H1 (cell line): ENCODE measurements around the gene SMIM20. TPM values are rescaled to one million over a fixed set of nuclear protein-coding genes. Genes with fewer than 3 reads are reported as not detected.

ENCODE experiments used
- CTCF ChIA-PET: fragments of 300-600 bp; sonication (Branson Sonifier 250); formaldehyde crosslinking; loops from one replicate; lab custom pipeline; 2021; ENCODE audit not compliant: partially characterized antibody; lab: Charles Lee
- POLR2A ChIA-PET: fragments of 300-600 bp; sonication (Branson Sonifier 250); formaldehyde crosslinking; loops from one replicate; lab custom pipeline; 2021; ENCODE audit warnings: inconsistent platforms; ENCODE audit not compliant: partially characterized antibody; lab: Charles Lee
- DNase-seq, 2 experiments: peaks; one replicate each; pipeline versions ENCODE4 v3.0.0 to v3.0.0-alpha.2; 2010 to 2022; ENCODE audit warnings: low spot score in 2 of 2, low read depth in 1 of 2, mixed read lengths in 1 of 2
- FAIRE-seq: peaks from 2 replicates; lab custom pipeline; 2011; peaks lifted over from hg19 to GRCh38; lab: Jason Lieb, UNC
- H2AFZ ChIP-seq: 2 replicates; pipeline ENCODE4 v1.8.1; 2012; ENCODE audit warnings: low read length, inconsistent platforms
- H2AK5ac ChIP-seq: 2 replicates; pipeline ENCODE4 v1.6.1; 2013; ENCODE audit warnings: low read depth, low read length
- H2BK120ac ChIP-seq: replicated peaks from 2 replicates; pipeline ENCODE3; 2013; ENCODE audit warnings: low read depth, low read length, inconsistent platforms
- H2BK12ac ChIP-seq: 2 replicates; pipeline ENCODE4 v1.6.1; 2013; ENCODE audit warnings: low read depth, low read length
- H2BK15ac ChIP-seq: 2 replicates; pipeline ENCODE4 v1.6.1; 2013; ENCODE audit warnings: low read length
- H2BK20ac ChIP-seq: 2 replicates; pipeline ENCODE4 v1.6.1; 2013; ENCODE audit warnings: low read length
- H2BK5ac ChIP-seq: 2 replicates; pipeline ENCODE4 v1.6.1; 2013; ENCODE audit warnings: low read depth, low read length
- H3K14ac ChIP-seq: 2 replicates; pipeline ENCODE4 v1.6.1; 2013; ENCODE audit warnings: inconsistent platforms; ENCODE audit not compliant: insufficient read length
- H3K18ac ChIP-seq: 2 replicates; pipeline ENCODE4 v1.6.1; 2013; ENCODE audit warnings: low read length; ENCODE audit errors: extremely low read depth
- H3K23ac ChIP-seq: 2 replicates; pipeline ENCODE4 v1.6.1; 2013; ENCODE audit warnings: inconsistent platforms; ENCODE audit not compliant: insufficient read length
- H3K23me2 ChIP-seq: 2 replicates; pipeline ENCODE4 v1.6.1; 2013; ENCODE audit warnings: low read depth, low read length
- H3K27ac ChIP-seq: 2 replicates; pipeline ENCODE4 v1.6.1; 2011; ENCODE audit warnings: low read depth, low read length, inconsistent platforms
- H3K27me3 ChIP-seq, 4 experiments: replicated peaks in 1 of 4; 1 replicate in 1 of 4; 2 replicates in 3 of 4; pipeline versions ENCODE4 v1.6.1 to v1.8.1; 2011 to 2013; ENCODE audit warnings: low read length in 3 of 4, mild to moderate bottlenecking in 3 of 4, inconsistent platforms in 2 of 4, mixed read lengths in 2 of 4, moderate library complexity in 1 of 4; ENCODE audit not compliant: control insufficient read depth in 3 of 4, insufficient read depth in 3 of 4; ENCODE audit errors: extremely low read depth in 1 of 4
- H3K36me3 ChIP-seq, 4 experiments: 2 replicates each; pipeline versions ENCODE4 v1.6.1 to v1.8.1; 2011 to 2013; ENCODE audit warnings: mild to moderate bottlenecking in 4 of 4, low read length in 3 of 4, moderate library complexity in 2 of 4, control low read depth in 1 of 4, inconsistent platforms in 1 of 4; ENCODE audit not compliant: insufficient read depth in 4 of 4, control insufficient read depth in 2 of 4
- H3K4ac ChIP-seq: replicated peaks from 2 replicates; pipeline ENCODE3; 2013; ENCODE audit warnings: low read length, low read depth, mixed read lengths, inconsistent platforms; ENCODE audit not compliant: insufficient read length
- H3K4me1 ChIP-seq, 4 experiments: replicated peaks in 1 of 4; 1 replicate in 1 of 4; 2 replicates in 3 of 4; pipeline versions ENCODE4 v1.6.1 to v1.8.1; 2011 to 2013; ENCODE audit warnings: low read length in 3 of 4, inconsistent platforms in 2 of 4, mixed read lengths in 1 of 4; ENCODE audit not compliant: insufficient read depth in 4 of 4, control insufficient read depth in 3 of 4
- H3K4me2 ChIP-seq, 2 experiments: 2 replicates each; pipeline versions ENCODE4 v1.6.1 to v1.8.1; 2011 to 2013; ENCODE audit warnings: low read depth in 2 of 2, low read length in 2 of 2, control low read depth in 1 of 2, inconsistent platforms in 1 of 2, mild to moderate bottlenecking in 1 of 2; ENCODE audit not compliant: insufficient read depth in 1 of 2
- H3K4me3 ChIP-seq, 4 experiments: fragments of 200-600, 300-600 bp in 1 of 4; sonication (generic), shearing (Covaris generic), sonication (Bioruptor Twin) in 1 of 4; 2 replicates each; pipeline versions ENCODE4 v1.5.1 to v1.8.1; 2011 to 2016; ENCODE audit warnings: low read length in 4 of 4, low read depth in 3 of 4, control low read depth in 2 of 4, inconsistent platforms in 2 of 4, mild to moderate bottlenecking in 2 of 4, mixed read lengths in 1 of 4, moderate library complexity in 1 of 4; ENCODE audit not compliant: insufficient read depth in 2 of 4; ENCODE audit errors: extremely low read depth in 1 of 4
- H3K56ac ChIP-seq: replicated peaks from 2 replicates; pipeline ENCODE3; 2013; ENCODE audit warnings: low read depth, mild to moderate bottlenecking, mixed read lengths, low read length, inconsistent platforms; ENCODE audit not compliant: insufficient read length
- H3K79me1 ChIP-seq: 2 replicates; pipeline ENCODE4 v1.6.1; 2013; ENCODE audit warnings: low read depth, low read length, control low read depth
- H3K79me2 ChIP-seq, 2 experiments: 2 replicates each; pipeline versions ENCODE4 v1.6.1 to v1.8.1; 2012 to 2013; ENCODE audit warnings: low read length in 2 of 2, mild to moderate bottlenecking in 2 of 2, inconsistent platforms in 1 of 2; ENCODE audit not compliant: insufficient read depth in 2 of 2, control insufficient read depth in 1 of 2
- H3K9ac ChIP-seq, 4 experiments: replicated peaks in 1 of 4; 1 replicate in 1 of 4; 2 replicates in 3 of 4; pipeline versions ENCODE4 v1.6.1 to v1.8.1; 2011 to 2013; ENCODE audit warnings: low read depth in 3 of 4, low read length in 3 of 4, control low read depth in 2 of 4, mild to moderate bottlenecking in 2 of 4, moderate library complexity in 2 of 4, inconsistent platforms in 1 of 4; ENCODE audit errors: extremely low read depth in 1 of 4
- H3K9me3 ChIP-seq, 2 experiments: 2 replicates each; pipeline versions ENCODE4 v1.6.1 to v1.8.1; 2012 to 2013; ENCODE audit warnings: mild to moderate bottlenecking in 2 of 2, moderate library complexity in 2 of 2, control low read depth in 1 of 2, inconsistent platforms in 1 of 2, low read depth in 1 of 2, low read length in 1 of 2, mixed read lengths in 1 of 2; ENCODE audit not compliant: insufficient read depth in 2 of 2
- H4K20me1 ChIP-seq, 2 experiments: replicated peaks in 1 of 2; 2 replicates each; pipeline versions ENCODE3 to v1.8.1; 2011 to 2013; ENCODE audit warnings: inconsistent platforms in 2 of 2, low read length in 2 of 2, mild to moderate bottlenecking in 1 of 2; ENCODE audit not compliant: insufficient read depth in 2 of 2, control insufficient read depth in 1 of 2
- H4K5ac ChIP-seq: 2 replicates; pipeline ENCODE4 v1.6.1; 2013; ENCODE audit warnings: low read length, low read depth, mixed read lengths, inconsistent platforms; ENCODE audit not compliant: insufficient read length
- H4K8ac ChIP-seq: 2 replicates; pipeline ENCODE4 v1.8.0; 2013; ENCODE audit warnings: mild to moderate bottlenecking, moderate library complexity, low read length, inconsistent platforms; ENCODE audit not compliant: insufficient read depth; ENCODE audit errors: extremely low read depth
- H4K91ac ChIP-seq: replicated peaks from 2 replicates; pipeline ENCODE3; 2013; ENCODE audit warnings: low read length, mixed read lengths, inconsistent platforms; ENCODE audit not compliant: insufficient read length
- BRCA1 ChIP-seq: IDR thresholded peaks from 2 replicates; pipeline ENCODE4 v1.6.1; 2012; ENCODE audit warnings: low read depth, low read length, improper control_type of control experiment
- CEBPB ChIP-seq: IDR thresholded peaks from 2 replicates; pipeline ENCODE4 v1.6.1; 2012; ENCODE audit warnings: low read depth, low read length
- JUN ChIP-seq: IDR thresholded peaks from 2 replicates; pipeline ENCODE4 v1.6.1; 2011; ENCODE audit warnings: low read depth, mild to moderate bottlenecking, improper control_type of control experiment, low read length
- POU5F1 ChIP-seq: IDR thresholded peaks from 2 replicates; pipeline ENCODE4 v1.6.1; 2011; ENCODE audit warnings: low read depth, mild to moderate bottlenecking, low read length, moderate library complexity
- SIRT6 ChIP-seq: IDR thresholded peaks from one replicate; pipeline ENCODE4 v1.7.1; 2012; ENCODE audit warnings: low read length, inconsistent platforms
- WGBS, 2 experiments: shearing (Covaris generic) in 1 of 2; methylation state at CpG; one replicate each; pipeline versions ENCODE4 v1.1.6 to v1.1.7; 2013 to 2015; ENCODE audit warnings: low lambda C conversion rate in 2 of 2, mixed read lengths in 2 of 2, inconsistent platforms in 1 of 2, low coverage in 1 of 2, missing lambda C conversion rate in 1 of 2; ENCODE audit not compliant: insufficient replicate concordance in 2 of 2, insufficient coverage in 1 of 2, insufficient read length in 1 of 2; ENCODE audit errors: extremely low coverage in 1 of 2, missing lambda C conversion rate in 1 of 2; 5-methylcytosine and 5-hydroxymethylcytosine counted together
- polyA plus RNA-seq, 7 experiments: library from polyadenylated mRNA; depleted of rRNA in 3 of 7; stranded (reverse) in 5 of 7; unstranded in 2 of 7; fragments of >200 nt in 5 of 7; fragments of 200-250 nt in 2 of 7; gene quantifications; 1 replicate in 5 of 7; 2 replicates in 1 of 7; 4 replicates in 1 of 7; pipeline versions ENCODE4 v1.2.1 to v1.2.3, GENCODE V29; 2011 to 2013; ENCODE audit warnings: missing spikeins in 2 of 7, mixed read lengths in 2 of 7
- total RNA-seq: library from RNA; stranded (reverse); fragmentation: NEBNext Ultra II Directional; extraction: Animal tissue kit (Norgen Biotek cat#: 25700); gene quantifications from 2 replicates; pipeline ENCODE4 v1.2.1, GENCODE V29; 2021

Gene SMIM20
- total and polyA plus RNA-seq, 2 of the 8 experiments (the other 6 are each of a cell fraction or from before 2014, with no cell fraction given): 21.9 to 36.9 TPM

DNA sequence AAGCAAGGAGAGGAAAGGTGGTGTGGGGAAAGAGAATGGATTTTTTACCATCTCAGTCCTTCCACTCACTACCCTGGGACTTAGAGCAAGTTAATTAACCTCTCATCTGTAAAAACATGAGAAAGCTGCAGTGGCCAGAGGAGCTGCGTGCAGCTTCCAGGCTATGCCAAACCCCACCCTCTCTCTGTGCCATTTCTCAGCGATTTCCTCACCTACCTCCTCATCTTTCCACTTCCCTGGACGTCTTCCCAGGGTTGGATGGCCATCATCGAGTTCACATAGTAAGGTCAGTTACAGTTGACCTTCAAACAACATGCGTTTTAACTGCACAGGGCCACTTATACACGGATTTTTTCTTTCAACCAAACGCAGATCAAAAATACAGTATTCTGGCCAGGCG, 64.3 kb downstream of the SMIM20 start:
- no peak overlapping the region for H3K9ac ChIP-seq
- H2BK5ac ChIP-seq: no peak overlapping the region; the same call in 1 of the 2 replicates
- H3K4ac ChIP-seq: no peak overlapping the region
- H3K56ac ChIP-seq: no peak overlapping the region
- H3K27ac ChIP-seq: no peak overlapping the region
- no peaks in the 10 kb centered on the region for H3K23me2 ChIP-seq
- CTCF ChIA-PET: interaction anchor here (0.7 to 4.9 kb wide), 11 partner anchors 10 to 247 kb away, joined by 3 to 38 read pairs (median 4); no protein-coding TSS in a partner anchor
- H3K36me3 ChIP-seq: no peaks in the 10 kb centered on the region
- H3K4me1 ChIP-seq: peaks cover 0 to 8% (median 2%) of the 10 kb centered on the region in 4 experiments; a peak in 5 of 7 replicates
- DNase-seq (no peak), FAIRE-seq (no peak)
- H4K5ac ChIP-seq: no peak overlapping the region
- no peak overlapping the region for H2AK5ac ChIP-seq
- H2BK20ac ChIP-seq: 0 out of 2 replicates have a peak overlapping the region, but pooled peaks have one; percentile 29
- peak overlapping the region; percentile 40 for H3K18ac ChIP-seq
- H3K27me3 ChIP-seq: peaks cover 0 to 1% (median 0%) of the 10 kb centered on the region in 4 experiments; a peak in 1 of 7 replicates
- no peaks in the 10 kb centered on the region for H4K20me1 ChIP-seq
- H3K4me3 ChIP-seq: no peak overlapping the region
- peak overlapping the region; percentile 9 for H2BK120ac ChIP-seq
- peak overlapping the region; percentile 22 for H4K91ac ChIP-seq
- H3K79me2 ChIP-seq: no peaks in the 10 kb centered on the region
- peak overlapping the region; percentile 95 for H2AFZ ChIP-seq
- TF ChIP-seq JUN (no peak), CEBPB (no peak), POU5F1 (no peak), BRCA1 (no peak), SIRT6 (no peak)
- 83% methylated on average over 8 of the region's 8 CpGs; no CpG with 5 or more reads in 1 of the 2 experiments for WGBS, 2 experiments
- no peak overlapping the region for H2BK15ac ChIP-seq
- no peak overlapping the region for H3K4me2 ChIP-seq
- H2BK12ac ChIP-seq: peak overlapping the region; percentile 88
- H4K8ac ChIP-seq: no peak overlapping the region; the same call in 1 of the 2 replicates
- POLR2A ChIA-PET: interaction anchor here (0.6 to 1.0 kb wide), 5 partner anchors 15 to 51 kb away, joined by 3 to 5 read pairs (median 3); no protein-coding TSS in a partner anchor
- H3K23ac ChIP-seq: no peak overlapping the region
- H3K9me3 ChIP-seq: no peaks in the 10 kb centered on the region
- H3K79me1 ChIP-seq: no peaks in the 10 kb centered on the region
- no peak overlapping the region for H3K14ac ChIP-seq
